Mesenchymal stem cell (in vitro differentiated cells and primary cell): ENCODE data around the gene PNPLA2.

Experiments
- DNase-seq: peaks from one replicate; pipeline ENCODE4 v3.0.0-alpha.2; 2013
- H2AFZ ChIP-seq: one replicate; pipeline ENCODE4 v1.6.1; 2013; ENCODE audit warnings: low read depth, mild to moderate bottlenecking, control low read depth, inconsistent platforms, low read length, moderate library complexity
- H2AK5ac ChIP-seq: 2 replicates; pipeline ENCODE4 v1.6.1; 2013; ENCODE audit warnings: low read length, moderate library complexity, mild to moderate bottlenecking, inconsistent platforms; ENCODE audit not compliant: severe bottlenecking
- H2BK120ac ChIP-seq: one replicate; pipeline ENCODE4 v1.6.1; 2013; ENCODE audit warnings: low read depth, mild to moderate bottlenecking, inconsistent platforms, low read length, moderate library complexity
- H2BK12ac ChIP-seq, 2 experiments: one replicate each; pipeline ENCODE4 v1.6.1; 2013; ENCODE audit warnings: inconsistent platforms in 2 of 2, low read length in 2 of 2, mild to moderate bottlenecking in 2 of 2, moderate library complexity in 2 of 2, control low read depth in 1 of 2
- H2BK15ac ChIP-seq: one replicate; pipeline ENCODE4 v1.6.1; 2013; ENCODE audit warnings: mild to moderate bottlenecking, low read depth, inconsistent platforms; ENCODE audit not compliant: poor library complexity, severe bottlenecking
- H2BK5ac ChIP-seq: 2 replicates; pipeline ENCODE4 v1.6.1; 2013; ENCODE audit warnings: low read depth, mild to moderate bottlenecking, low read length, control low read depth, inconsistent platforms; ENCODE audit not compliant: poor library complexity, severe bottlenecking
- H3K14ac ChIP-seq, 2 experiments: one replicate each; pipeline ENCODE4 v1.6.1; 2013; ENCODE audit warnings: inconsistent platforms in 2 of 2, low read length in 2 of 2, control low read depth in 1 of 2, mild to moderate bottlenecking in 1 of 2, moderate library complexity in 1 of 2
- H3K18ac ChIP-seq, 2 experiments: one replicate each; pipeline ENCODE4 v1.6.1; 2013; ENCODE audit warnings: inconsistent platforms in 2 of 2, low read length in 2 of 2, control low read depth in 1 of 2, low read depth in 1 of 2, mild to moderate bottlenecking in 1 of 2
- H3K23ac ChIP-seq, 2 experiments: one replicate each; pipeline ENCODE4 v1.6.1; 2013; ENCODE audit warnings: inconsistent platforms in 2 of 2, low read length in 2 of 2, mild to moderate bottlenecking in 2 of 2, moderate library complexity in 2 of 2, control low read depth in 1 of 2
- H3K27ac ChIP-seq: 2 replicates; pipeline ENCODE4 v1.5.1; 2013; ENCODE audit warnings: mild to moderate bottlenecking, moderate library complexity, low read length, control low read depth, inconsistent platforms; ENCODE audit not compliant: poor library complexity, severe bottlenecking
- H3K27me3 ChIP-seq, 2 experiments: 2 replicates each; pipeline versions ENCODE4 v1.6.1 to v1.7.0; 2013; ENCODE audit warnings: low read length in 2 of 2, mild to moderate bottlenecking in 2 of 2, moderate library complexity in 2 of 2, control low read depth in 1 of 2, inconsistent platforms in 1 of 2; ENCODE audit not compliant: control insufficient read depth in 1 of 2, insufficient read depth in 1 of 2
- H3K36me3 ChIP-seq, 2 experiments: 2 replicates each; pipeline versions ENCODE4 v1.6.1 to v1.7.0; 2013; ENCODE audit warnings: low read length in 2 of 2, control low read depth in 1 of 2, inconsistent platforms in 1 of 2, low read depth in 1 of 2, mild to moderate bottlenecking in 1 of 2; ENCODE audit not compliant: insufficient read depth in 2 of 2, control insufficient read depth in 1 of 2
- H3K4ac ChIP-seq, 2 experiments: one replicate each; pipeline ENCODE4 v1.6.1; 2013; ENCODE audit warnings: inconsistent platforms in 2 of 2, low read length in 2 of 2, mild to moderate bottlenecking in 2 of 2, moderate library complexity in 2 of 2, control low read depth in 1 of 2, low read depth in 1 of 2
- H3K4me1 ChIP-seq: 2 replicates; pipeline ENCODE4 v1.6.1; 2013; ENCODE audit warnings: low read depth, low read length, control low read depth; ENCODE audit not compliant: control insufficient read depth, insufficient read depth
- H3K4me2 ChIP-seq: 2 replicates; pipeline ENCODE4 v1.6.1; 2013; ENCODE audit warnings: low read length, mild to moderate bottlenecking, inconsistent platforms; ENCODE audit not compliant: poor library complexity, severe bottlenecking
- H3K4me3 ChIP-seq, 2 experiments: 2 replicates each; pipeline versions ENCODE4 v1.5.1 to v1.7.0; 2013; ENCODE audit warnings: low read length in 2 of 2, mild to moderate bottlenecking in 2 of 2, control low read depth in 1 of 2, low read depth in 1 of 2; ENCODE audit not compliant: insufficient read depth in 1 of 2
- H3K79me1 ChIP-seq: replicated peaks from 2 replicates; pipeline ENCODE4 v1.6.1; 2013; ENCODE audit warnings: mild to moderate bottlenecking, control low read depth, low read length, inconsistent platforms; ENCODE audit not compliant: poor library complexity, severe bottlenecking
- H3K9ac ChIP-seq: 2 replicates; pipeline ENCODE4 v1.7.0; 2013; ENCODE audit warnings: mild to moderate bottlenecking, low read length, moderate library complexity
- H3K9me3 ChIP-seq: 2 replicates; pipeline ENCODE4 v1.7.0; 2013; ENCODE audit warnings: mild to moderate bottlenecking, low read length; ENCODE audit not compliant: control insufficient read depth
- H4K8ac ChIP-seq: one replicate; pipeline ENCODE4 v1.6.1; 2013; ENCODE audit warnings: inconsistent platforms, mild to moderate bottlenecking, low read length, moderate library complexity
- H4K91ac ChIP-seq: one replicate; pipeline ENCODE4 v1.6.1; 2013; ENCODE audit warnings: mild to moderate bottlenecking, low read length, inconsistent platforms
- WGBS: methylation state at CpG from one replicate; pipeline ENCODE4 v1.1.7; 2013; ENCODE audit warnings: mixed read lengths; 5-methylcytosine and 5-hydroxymethylcytosine counted together

The PNPLA2 gene

GRCh38 chr11:856397-856796 lies 37.7 kb downstream of the PNPLA2 start:
- no peak overlapping the region for H2AFZ ChIP-seq
- no peaks in the 10 kb centered on the region for H3K27me3 ChIP-seq
- H2BK15ac ChIP-seq = no peak overlapping the region
- peaks cover 36% of the 10 kb centered on the region for H3K79me1 ChIP-seq
- H2BK5ac ChIP-seq = no peak overlapping the region
- H4K91ac ChIP-seq = no peak overlapping the region
- H3K27ac ChIP-seq = no peak overlapping the region
- WGBS = 95% methylated on average over 7 of the region's 8 CpGs
- no peak overlapping the region for H3K4me2 ChIP-seq
- H3K4me1 ChIP-seq = peaks cover 64% of the 10 kb centered on the region
- no peak overlapping the region for H2BK12ac ChIP-seq
- H3K4me3 ChIP-seq = no peak overlapping the region
- H3K9ac ChIP-seq = no peak overlapping the region
- H4K8ac ChIP-seq = no peak overlapping the region
- H3K18ac ChIP-seq = no peak overlapping the region
- no peak overlapping the region for H2BK120ac ChIP-seq
- no peaks in the 10 kb centered on the region for H3K9me3 ChIP-seq
- no peak overlapping the region for H3K23ac ChIP-seq
- peaks cover 7 to 60% of the 10 kb centered on the region in 2 experiments for H3K36me3 ChIP-seq
- H2AK5ac ChIP-seq = no peak overlapping the region
- DNase-seq = no peak
- H3K14ac ChIP-seq = no peak overlapping the region
- H3K4ac ChIP-seq = peak overlapping the region in 1 of 2 experiments; percentile 16

GRCh38 chr11:858053-858761 lies 39.5 kb downstream of the PNPLA2 start:
- no peak overlapping the region for H3K9ac ChIP-seq
- no peak overlapping the region for H2BK120ac ChIP-seq

GRCh38 chr11:858762-859339 lies 40.1 kb downstream of the PNPLA2 start:
- H4K91ac ChIP-seq = peak overlapping the region; percentile 32
- peak overlapping the region in 1 of 2 experiments; percentile 26 for H3K4ac ChIP-seq
- peak overlapping the region in 1 of 2 experiments; percentile 89 for H3K14ac ChIP-seq
- no peak overlapping the region for H3K4me3 ChIP-seq
- H2BK15ac ChIP-seq = no peak overlapping the region
- H3K9me3 ChIP-seq = no peaks in the 10 kb centered on the region
- H3K27me3 ChIP-seq = no peaks in the 10 kb centered on the region
- H3K4me1 ChIP-seq = peaks cover 66% of the 10 kb centered on the region
- H2BK12ac ChIP-seq = peak overlapping the region in 1 of 2 experiments; percentile 58
- H2AFZ ChIP-seq = no peak overlapping the region
- no peak overlapping the region for H3K9ac ChIP-seq
- no peak overlapping the region for H2BK5ac ChIP-seq
- no peak overlapping the region for H3K18ac ChIP-seq
- H2AK5ac ChIP-seq = no peak overlapping the region
- no peak overlapping the region for H3K23ac ChIP-seq
- H4K8ac ChIP-seq = no peak overlapping the region
- no peak overlapping the region for H3K4me2 ChIP-seq
- no peak overlapping the region for H2BK120ac ChIP-seq
- H3K27ac ChIP-seq = no peak overlapping the region
- 96% methylated on average over 37 of the region's 37 CpGs for WGBS
- no peak for DNase-seq
- H3K36me3 ChIP-seq = peaks cover 22 to 64% of the 10 kb centered on the region in 2 experiments
- H3K79me1 ChIP-seq = peaks cover 26% of the 10 kb centered on the region

More at GRCh38 chr11:858053-858761, 39.5 kb downstream of the PNPLA2 start:
- no peak overlapping the region for H3K27ac ChIP-seq
- DNase-seq = no peak
- WGBS = 89% methylated on average over 27 of the region's 27 CpGs
- H3K79me1 ChIP-seq = peaks cover 29% of the 10 kb centered on the region
- no peak overlapping the region for H3K4me3 ChIP-seq
- peak overlapping the region; percentile 31 for H4K8ac ChIP-seq
- no peak overlapping the region for H3K4ac ChIP-seq
- H3K23ac ChIP-seq = no peak overlapping the region
- H3K18ac ChIP-seq = no peak overlapping the region
- H3K27me3 ChIP-seq = no peaks in the 10 kb centered on the region
- peak overlapping the region in 1 of 2 experiments; percentile 9 for H3K14ac ChIP-seq
- H4K91ac ChIP-seq = no peak overlapping the region
- no peak overlapping the region for H2BK5ac ChIP-seq
- no peak overlapping the region for H3K4me2 ChIP-seq
- no peak overlapping the region for H2BK15ac ChIP-seq
- H3K36me3 ChIP-seq = peaks cover 16 to 63% of the 10 kb centered on the region in 2 experiments
- no peak overlapping the region for H2AK5ac ChIP-seq
- H2BK12ac ChIP-seq = peak overlapping the region in 1 of 2 experiments; percentile 4
- peaks cover 62% of the 10 kb centered on the region for H3K4me1 ChIP-seq
- no peak overlapping the region for H2AFZ ChIP-seq
- H3K9me3 ChIP-seq = no peaks in the 10 kb centered on the region

- Histone ChIP-seq H2AFZ (no peak overlapping the region), H3K4me1 (peaks cover 70% of the 10 kb centered on the region)
- WGBS = 89% methylated on average over 29 of the region's 31 CpGs
These were observed 40.8 kb downstream of the PNPLA2 start for GRCh38 chr11:859394-860131.

More at GRCh38 chr11:859394-860131, 40.8 kb downstream of the PNPLA2 start:
- H3K14ac ChIP-seq = peak overlapping the region in 1 of 2 experiments; percentile 86
- peak; percentile 68 for DNase-seq
- no peaks in the 10 kb centered on the region for H3K9me3 ChIP-seq
- H4K91ac ChIP-seq = peak overlapping the region; percentile 66
- H2BK5ac ChIP-seq = no peak overlapping the region
- peak overlapping the region; percentile 37 for H2BK120ac ChIP-seq
- peak overlapping the region; percentile 68 for H2AK5ac ChIP-seq
- peak overlapping the region in 1 of 2 experiments; percentile 47 for H3K4ac ChIP-seq
- peak overlapping the region; percentile 45 for H3K27ac ChIP-seq
- H2BK12ac ChIP-seq = peak overlapping the region in 1 of 2 experiments; percentile 75
- peak overlapping the region; percentile 78 for H4K8ac ChIP-seq
- peaks cover 28 to 64% of the 10 kb centered on the region in 2 experiments for H3K36me3 ChIP-seq
- H3K18ac ChIP-seq = peak overlapping the region; percentile 38 to 86
- H3K4me3 ChIP-seq = peak overlapping the region; percentile 35 to 45
- peak overlapping the region; percentile 54 for H3K9ac ChIP-seq
- H3K27me3 ChIP-seq = no peaks in the 10 kb centered on the region
- H3K79me1 ChIP-seq = peaks cover 26% of the 10 kb centered on the region
- H2BK15ac ChIP-seq = no peak overlapping the region
- peak overlapping the region; percentile 40 for H3K4me2 ChIP-seq
- no peak overlapping the region for H3K23ac ChIP-seq
